HG02798 (cell line): ENCODE results near the gene ST6GALNAC1.

Experiments used
- ATAC-seq: cut with Tn5 transposase; IDR thresholded peaks from one replicate; pipeline ENCODE4 v1.9.1; 2021; ENCODE audit warnings: mild to moderate bottlenecking; ENCODE audit not compliant: unreplicated experiment, poor library complexity

Gene ST6GALNAC1

GRCh38 chr17:76585033-76585648 is 58.4 kb downstream of the ST6GALNAC1 start:
- no peak for ATAC-seq

- ATAC-seq = no peak
These were observed 59.0 kb downstream of the ST6GALNAC1 start for GRCh38 chr17:76584427-76585032.

DNA sequence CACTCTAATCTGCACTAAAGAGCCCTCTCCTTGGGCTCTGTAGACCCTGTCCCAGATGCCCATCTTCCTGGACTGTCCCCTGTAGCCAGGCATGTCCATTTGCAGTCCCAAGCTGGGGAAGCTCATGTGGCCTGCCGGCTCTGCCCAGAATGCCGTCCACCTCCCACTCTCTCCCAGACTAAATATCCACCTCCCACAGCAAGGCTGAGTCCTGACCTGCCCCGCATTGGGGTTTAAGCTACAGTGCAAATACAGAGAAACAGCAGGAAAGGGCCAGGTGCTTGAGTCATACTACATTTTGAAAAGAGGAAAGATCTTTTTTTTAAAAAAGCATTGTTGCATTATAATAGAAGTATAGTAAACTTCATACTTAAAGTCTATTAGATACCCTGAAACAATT is 60.9 kb downstream of the ST6GALNAC1 start:
- ATAC-seq = no peak

- no peak for ATAC-seq
These were observed 62.0 kb downstream of the ST6GALNAC1 start for GRCh38 chr17:76581515-76581914.

DNA sequence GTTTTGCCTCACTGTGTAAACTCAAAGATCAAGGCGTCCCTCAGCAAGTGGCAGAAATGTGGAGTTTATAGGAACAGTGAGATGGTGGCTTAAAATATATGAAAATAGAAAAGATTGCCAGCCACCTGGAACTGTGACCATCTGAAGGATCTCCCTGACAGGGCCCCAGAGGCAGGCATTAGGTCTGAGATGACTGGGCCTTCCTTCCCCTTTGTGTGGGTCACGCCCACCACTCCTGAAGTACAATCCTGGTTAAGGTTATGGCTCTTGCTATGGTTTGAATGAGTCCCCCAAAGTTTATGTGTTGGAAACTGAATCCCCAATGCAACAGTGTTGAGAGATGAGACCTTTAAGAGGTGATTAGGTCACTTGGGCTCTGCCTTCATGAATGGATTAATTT is 64.3 kb downstream of the ST6GALNAC1 start:
- ATAC-seq = no peak

- no peak for ATAC-seq
These were observed 65.2 kb downstream of the ST6GALNAC1 start for GRCh38 chr17:76578376-76578775.

DNA sequence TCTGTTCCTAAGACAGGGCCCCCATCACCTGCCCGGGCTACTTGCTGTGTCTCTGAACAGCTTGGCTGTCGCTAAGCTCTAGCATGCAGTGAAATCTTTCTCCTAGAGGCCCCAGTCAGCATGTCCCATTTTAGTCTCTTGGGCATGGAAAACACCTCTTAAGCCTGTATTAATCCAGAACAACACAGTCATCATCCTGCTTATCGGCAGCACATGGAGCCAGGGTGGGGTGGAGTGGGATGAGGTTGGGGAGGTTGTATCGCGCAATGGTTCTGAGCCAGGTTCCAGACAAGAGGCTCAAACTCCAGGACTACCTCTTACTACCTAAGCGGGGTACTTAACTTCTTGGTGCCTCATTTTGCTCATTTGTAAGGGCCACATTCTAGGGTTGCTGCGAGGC is 65.7 kb downstream of the ST6GALNAC1 start:
- ATAC-seq = no peak

GRCh38 chr17:76576189-76576588 is 67.4 kb downstream of the ST6GALNAC1 start:
- ATAC-seq = no peak

DNA sequence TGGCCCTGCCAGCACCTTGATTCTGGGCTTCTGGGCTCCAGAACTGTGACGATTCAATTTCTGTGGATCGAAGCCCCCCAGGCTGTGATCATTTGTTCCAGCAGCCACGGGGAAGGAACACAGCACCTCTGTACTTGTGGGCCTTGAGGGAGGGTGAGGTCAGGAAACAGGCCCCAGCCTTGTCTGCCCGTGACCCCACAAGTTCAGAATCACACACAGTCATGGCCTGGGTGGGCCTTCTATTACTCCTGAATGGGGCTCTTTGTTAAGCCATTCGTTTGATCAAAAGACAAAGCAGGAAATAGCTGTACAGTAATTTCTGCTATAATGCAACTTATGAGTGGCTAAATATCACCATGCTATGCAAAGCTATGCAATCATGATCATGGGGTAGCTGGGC is 68.0 kb downstream of the ST6GALNAC1 start:
- no peak for ATAC-seq
